T-helper 1 cell treated with Interleukin-12 subunit alpha and Interleukin-12 subunit beta and Interleukin-4 antibody, amounts not matched to agents 30 μg/mL and 1 μg/mL, for 36 hours (primary cell): ENCODE data around the gene LRP10.

ENCODE experiments used
- H3K27ac Mint-ChIP-seq: one replicate; pipeline ENCODE4 v1.8.0; 2021; ENCODE audit warnings: mild to moderate bottlenecking, mixed read lengths
- H3K27me3 Mint-ChIP-seq: one replicate; pipeline ENCODE4 v1.8.0; 2021; ENCODE audit warnings: low read depth, mixed read lengths
- H3K36me3 Mint-ChIP-seq: one replicate; pipeline ENCODE4 v1.8.0; 2021; ENCODE audit warnings: low read depth, mixed read lengths
- H3K4me1 Mint-ChIP-seq: one replicate; pipeline ENCODE4 v1.8.0; 2021; ENCODE audit warnings: low read depth, mixed read lengths
- H3K4me3 Mint-ChIP-seq: one replicate; pipeline ENCODE4 v1.8.0; 2021; ENCODE audit warnings: mild to moderate bottlenecking, moderate library complexity, mixed read lengths
- H3K9me3 Mint-ChIP-seq: one replicate; pipeline ENCODE4 v1.8.0; 2021; ENCODE audit warnings: mixed read lengths

Gene LRP10

GRCh38 chr14:22884738-22885523, 13.4 kb downstream of the LRP10 start:
- Mint-ChIP-seq H3K9me3 (no peaks in the 10 kb centered on the region), H3K27me3 (peaks cover 16% of the 10 kb centered on the region), H3K27ac (no peak overlapping the region), H3K36me3 (peaks cover 3% of the 10 kb centered on the region), H3K4me1 (peaks cover 37% of the 10 kb centered on the region), H3K4me3 (no peak overlapping the region)

DNA sequence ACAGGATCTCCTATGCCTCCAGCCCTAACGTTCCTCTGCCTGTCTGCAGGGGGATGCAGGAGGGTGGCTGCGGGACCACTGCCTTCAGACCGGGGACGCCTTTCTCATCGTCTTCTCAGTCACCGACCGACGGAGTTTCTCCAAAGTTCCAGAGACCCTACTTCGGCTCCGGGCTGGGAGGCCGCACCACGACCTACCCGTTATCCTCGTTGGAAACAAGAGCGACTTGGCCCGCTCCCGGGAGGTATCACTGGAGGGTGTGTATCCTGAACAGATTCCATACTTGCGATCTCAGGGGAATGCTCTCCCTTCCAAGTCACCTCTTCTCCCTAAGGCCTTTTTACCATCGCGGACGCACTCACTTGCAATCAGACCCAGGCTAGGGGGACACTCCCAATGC, 14.4 kb downstream of the LRP10 start:
- Mint-ChIP-seq H3K4me3 (peak overlapping the region; percentile 49), H3K27ac (peak overlapping the region; percentile 23), H3K4me1 (peaks cover 41% of the 10 kb centered on the region), H3K9me3 (no peaks in the 10 kb centered on the region), H3K36me3 (peaks cover 6% of the 10 kb centered on the region), H3K27me3 (peaks cover 16% of the 10 kb centered on the region)

GRCh38 chr14:22886500-22887259, 15.1 kb downstream of the LRP10 start:
- H3K36me3 Mint-ChIP-seq: peaks cover 6% of the 10 kb centered on the region
- no peaks in the 10 kb centered on the region for H3K9me3 Mint-ChIP-seq
- peaks cover 16% of the 10 kb centered on the region for H3K27me3 Mint-ChIP-seq
- H3K4me1 Mint-ChIP-seq: peaks cover 41% of the 10 kb centered on the region
- H3K4me3 Mint-ChIP-seq: peak overlapping the region; percentile 95
- H3K27ac Mint-ChIP-seq: peak overlapping the region; percentile 92

DNA sequence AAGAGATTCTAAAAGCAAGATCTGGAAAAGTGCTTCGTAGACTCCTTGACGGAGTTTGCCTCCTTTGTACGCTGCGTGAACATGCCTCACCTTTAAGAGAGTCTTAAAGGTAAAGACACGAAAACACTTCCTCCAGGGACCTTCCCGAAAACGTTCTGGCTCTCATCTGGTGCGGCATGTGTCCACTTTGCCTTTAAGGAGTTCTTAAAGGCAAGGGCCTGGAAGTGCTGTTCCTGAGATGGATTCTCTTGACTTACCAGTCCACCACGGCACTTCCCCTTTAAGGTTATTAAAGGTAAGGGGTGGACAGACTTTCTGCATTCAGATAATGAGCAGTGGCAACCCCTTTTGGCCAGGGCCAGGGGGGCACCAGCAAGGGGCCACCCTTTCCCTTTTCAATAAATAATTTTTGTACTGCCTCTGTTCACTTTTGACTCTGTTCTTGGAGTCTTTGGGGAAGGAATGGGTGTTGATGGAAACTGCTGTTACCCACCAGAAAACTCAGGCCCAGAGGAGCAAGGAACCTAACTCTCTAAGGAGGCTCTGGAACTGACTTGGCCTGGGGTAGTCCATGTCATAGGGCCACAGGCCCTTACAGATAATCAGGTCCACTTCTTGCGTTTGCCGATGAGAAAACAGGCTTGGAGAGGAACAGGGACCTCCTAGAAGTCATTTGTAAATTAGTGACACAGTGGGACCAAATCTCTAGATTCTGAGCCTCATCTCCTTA, 15.9 kb downstream of the LRP10 start:
- H3K4me3 Mint-ChIP-seq: peak overlapping the region; percentile 95
- H3K4me1 Mint-ChIP-seq: peaks cover 37% of the 10 kb centered on the region
- peak overlapping the region; percentile 92 for H3K27ac Mint-ChIP-seq
- H3K36me3 Mint-ChIP-seq: peaks cover 6% of the 10 kb centered on the region
- no peaks in the 10 kb centered on the region for H3K9me3 Mint-ChIP-seq
- peaks cover 13% of the 10 kb centered on the region for H3K27me3 Mint-ChIP-seq

GRCh38 chr14:22887990-22888378, 16.4 kb downstream of the LRP10 start:
- H3K9me3 Mint-ChIP-seq: no peaks in the 10 kb centered on the region
- peak overlapping the region; percentile 95 for H3K4me3 Mint-ChIP-seq
- H3K27ac Mint-ChIP-seq: peak overlapping the region; percentile 92
- H3K36me3 Mint-ChIP-seq: peaks cover 6% of the 10 kb centered on the region
- H3K4me1 Mint-ChIP-seq: peaks cover 37% of the 10 kb centered on the region
- H3K27me3 Mint-ChIP-seq: peaks cover 13% of the 10 kb centered on the region

GRCh38 chr14:22888662-22889061, 17.1 kb downstream of the LRP10 start:
- H3K9me3 Mint-ChIP-seq: no peaks in the 10 kb centered on the region
- peaks cover 12% of the 10 kb centered on the region for H3K27me3 Mint-ChIP-seq
- H3K36me3 Mint-ChIP-seq: peaks cover 9% of the 10 kb centered on the region
- peaks cover 37% of the 10 kb centered on the region for H3K4me1 Mint-ChIP-seq
- H3K27ac Mint-ChIP-seq: no peak overlapping the region
- no peak overlapping the region for H3K4me3 Mint-ChIP-seq

GRCh38 chr14:22890416-22890815, 18.9 kb downstream of the LRP10 start:
- peaks cover 12% of the 10 kb centered on the region for H3K36me3 Mint-ChIP-seq
- no peak overlapping the region for H3K4me3 Mint-ChIP-seq
- no peak overlapping the region for H3K27ac Mint-ChIP-seq
- H3K9me3 Mint-ChIP-seq: no peaks in the 10 kb centered on the region
- H3K4me1 Mint-ChIP-seq: peaks cover 31% of the 10 kb centered on the region
- H3K27me3 Mint-ChIP-seq: peaks cover under 1% of the 10 kb centered on the region

- Mint-ChIP-seq H3K27me3 (no peaks in the 10 kb centered on the region), H3K9me3 (no peaks in the 10 kb centered on the region), H3K27ac (no peak overlapping the region)
Measured at GRCh38 chr14:22892488-22892887, 20.9 kb downstream of the LRP10 start.

DNA sequence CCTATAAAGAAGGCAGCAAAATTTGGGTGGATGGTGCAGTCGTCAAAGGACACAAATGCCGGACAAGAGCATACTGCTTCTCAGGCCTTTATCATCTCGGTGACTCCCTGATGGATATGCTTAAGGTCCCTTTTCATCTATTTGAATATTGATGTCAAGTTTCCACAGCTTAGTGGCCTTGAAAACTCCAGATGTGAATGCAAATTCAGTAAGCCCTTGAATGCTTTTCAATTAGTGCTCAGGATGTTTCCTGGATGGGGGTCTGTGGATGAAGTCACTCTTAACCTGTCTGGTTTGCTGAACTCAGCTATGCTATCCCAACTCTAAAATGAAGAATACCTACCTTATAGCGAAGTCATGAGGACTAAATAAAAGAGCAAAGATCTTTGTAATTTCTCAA, 22.2 kb downstream of the LRP10 start:
- H3K27ac Mint-ChIP-seq: no peak overlapping the region
- peaks cover 10% of the 10 kb centered on the region for H3K4me1 Mint-ChIP-seq
- no peak overlapping the region for H3K4me3 Mint-ChIP-seq
- no peaks in the 10 kb centered on the region for H3K27me3 Mint-ChIP-seq
- H3K36me3 Mint-ChIP-seq: peaks cover 18% of the 10 kb centered on the region
- H3K9me3 Mint-ChIP-seq: no peaks in the 10 kb centered on the region

More at GRCh38 chr14:22892488-22892887, 20.9 kb downstream of the LRP10 start:
- peaks cover 15% of the 10 kb centered on the region for H3K36me3 Mint-ChIP-seq
- H3K4me3 Mint-ChIP-seq: no peak overlapping the region
- peaks cover 18% of the 10 kb centered on the region for H3K4me1 Mint-ChIP-seq

- no peaks in the 10 kb centered on the region for H3K9me3 Mint-ChIP-seq
- H3K4me3 Mint-ChIP-seq: no peak overlapping the region
Measured at GRCh38 chr14:22895402-22895801, 23.9 kb downstream of the LRP10 start.

GRCh38 chr14:22896356-22896755, 24.8 kb downstream of the LRP10 start:
- Mint-ChIP-seq H3K4me3 (no peak overlapping the region), H3K36me3 (peaks cover 19% of the 10 kb centered on the region)

More at GRCh38 chr14:22895402-22895801, 23.9 kb downstream of the LRP10 start:
- H3K36me3 Mint-ChIP-seq: peaks cover 15% of the 10 kb centered on the region
- H3K4me1 Mint-ChIP-seq: peaks cover 2% of the 10 kb centered on the region
- no peaks in the 10 kb centered on the region for H3K27me3 Mint-ChIP-seq
- H3K27ac Mint-ChIP-seq: no peak overlapping the region

DNA sequence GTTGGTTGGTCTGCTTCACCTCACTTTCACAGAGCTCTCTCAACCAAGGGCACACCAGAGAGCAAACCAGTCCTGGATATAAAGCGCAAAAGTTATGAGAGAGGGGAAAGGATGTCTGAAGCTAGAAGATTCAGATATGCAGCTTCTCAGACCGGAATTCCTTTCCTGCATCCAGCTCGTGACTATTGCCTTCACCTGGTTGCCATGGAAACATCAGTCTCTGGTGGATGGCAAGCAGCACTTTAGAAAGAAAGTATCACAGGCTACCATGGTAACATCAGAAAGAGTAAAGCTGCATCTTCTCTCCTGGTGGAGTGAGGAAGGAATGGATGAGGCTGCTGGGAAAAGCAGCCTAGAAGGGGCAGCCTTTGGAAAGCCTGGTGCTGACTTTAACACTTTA, 25.2 kb downstream of the LRP10 start:
- peaks cover 8% of the 10 kb centered on the region for H3K4me1 Mint-ChIP-seq
- no peaks in the 10 kb centered on the region for H3K9me3 Mint-ChIP-seq
- H3K27me3 Mint-ChIP-seq: no peaks in the 10 kb centered on the region
- peaks cover 22% of the 10 kb centered on the region for H3K36me3 Mint-ChIP-seq
- no peak overlapping the region for H3K27ac Mint-ChIP-seq
- H3K4me3 Mint-ChIP-seq: no peak overlapping the region

More at GRCh38 chr14:22896356-22896755, 24.8 kb downstream of the LRP10 start:
- peaks cover 8% of the 10 kb centered on the region for H3K4me1 Mint-ChIP-seq
- H3K27ac Mint-ChIP-seq: no peak overlapping the region
- no peaks in the 10 kb centered on the region for H3K9me3 Mint-ChIP-seq
- H3K27me3 Mint-ChIP-seq: no peaks in the 10 kb centered on the region

DNA sequence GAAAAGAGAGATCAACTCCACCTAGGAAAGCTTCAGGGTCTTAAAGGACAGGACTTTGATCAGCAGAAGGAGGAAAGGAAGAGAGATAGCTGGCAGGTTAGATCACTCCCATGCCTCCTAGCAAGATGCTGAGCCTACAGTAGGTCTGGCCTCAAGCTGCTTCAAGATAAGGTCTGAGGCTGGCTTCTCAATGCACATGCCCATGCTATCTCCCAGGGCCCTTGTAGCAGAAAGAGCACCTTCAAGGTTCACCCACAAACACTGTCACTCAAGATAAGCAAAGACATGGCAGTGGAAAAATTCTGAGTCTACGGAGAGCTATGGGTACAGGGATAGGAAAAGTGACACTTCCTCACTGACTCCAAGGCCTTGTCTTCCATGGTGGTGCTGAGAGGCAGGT, 25.8 kb downstream of the LRP10 start:
- Mint-ChIP-seq H3K36me3 (peaks cover 26% of the 10 kb centered on the region), H3K4me1 (peaks cover 8% of the 10 kb centered on the region), H3K9me3 (no peaks in the 10 kb centered on the region), H3K4me3 (no peak overlapping the region), H3K27ac (no peak overlapping the region), H3K27me3 (no peaks in the 10 kb centered on the region)

GRCh38 chr14:22898302-22899090, 27.0 kb downstream of the LRP10 start:
- Mint-ChIP-seq H3K4me1 (peaks cover 8% of the 10 kb centered on the region), H3K27ac (no peak overlapping the region), H3K27me3 (no peaks in the 10 kb centered on the region), H3K36me3 (peaks cover 25% of the 10 kb centered on the region), H3K4me3 (no peak overlapping the region), H3K9me3 (no peaks in the 10 kb centered on the region)
